K562 (cell line): ENCODE results near the gene GBF1.

ENCODE experiments used
- EZH2 ChIP-seq: IDR thresholded peaks from 2 replicates; pipeline ENCODE4 v1.6.1; 2012; ENCODE audit warnings: low read depth, mild to moderate bottlenecking, inconsistent platforms, low read length, borderline replicate concordance
- POLR2A ChIP-seq: fragments of 450-650 bp; conservative IDR thresholded peaks from 2 replicates; pipeline ENCODE4 v1.6.1; 2016
- SP2 ChIP-seq: IDR thresholded peaks from 2 replicates; pipeline ENCODE4 v1.6.1; 2011; ENCODE audit warnings: mild to moderate bottlenecking, low read depth, low read length, moderate library complexity; ENCODE audit not compliant: poor library complexity, severe bottlenecking; ENCODE audit errors: extremely low read depth
- ZFP36 ChIP-seq: fragments of 150-350 bp; IDR thresholded peaks from 2 replicates; pipeline ENCODE4 v1.6.1; 2018; ENCODE audit warnings: low read length, low read depth; ENCODE audit not compliant: partially characterized antibody
- ZNF143 ChIP-seq: sonication (generic); formaldehyde crosslinking; IDR thresholded peaks from 2 replicates; pipeline ENCODE4 v1.9.0; 2022; ENCODE audit warnings: mild to moderate bottlenecking, missing genetic modification reagents
- TF ChIP-seq, protein P1 (sequence below): fragments of 200-600 bp; sonication (generic); IDR thresholded peaks from one replicate; pipeline ENCODE4 v1.6.1; 2012; ENCODE audit warnings: mild to moderate bottlenecking, low read depth, low read length, inconsistent platforms
- TF ChIP-seq, protein P2 (sequence below), 2 experiments: fragments of 450-650 bp in 1 of 2; sonication (generic) in 1 of 2; formaldehyde crosslinking in 1 of 2; IDR thresholded peaks in 1 of 2; conservative IDR thresholded peaks in 1 of 2; 2 replicates each; pipeline versions ENCODE4 v1.6.1 to v1.8.1; 2016 to 2023; ENCODE audit warnings: mild to moderate bottlenecking in 2 of 2, moderate library complexity in 2 of 2, inconsistent platforms in 1 of 2, missing genetic modification reagents in 1 of 2
- TF ChIP-seq, protein P3 (sequence below), 3 experiments: IDR thresholded peaks in 2 of 3; conservative IDR thresholded peaks in 1 of 3; 2 replicates each; pipeline ENCODE4 v1.5.1; 2011 to 2012; ENCODE audit warnings: low read length in 3 of 3, mild to moderate bottlenecking in 3 of 3, control low read depth in 2 of 3, improper control_type of control experiment in 1 of 3, inconsistent platforms in 1 of 3, low read depth in 1 of 3, mixed read lengths in 1 of 3, moderate library complexity in 1 of 3; ENCODE audit not compliant: insufficient read depth in 2 of 3

GRCh38 chr10:102299873-102300272, 54.5 kb downstream of the GBF1 start:
- no peak for TF ChIP-seq EZH2
- TF ChIP-seq ZNF143 (CRISPR knock-in tag) = no peak
- TF ChIP-seq, protein P1, sequence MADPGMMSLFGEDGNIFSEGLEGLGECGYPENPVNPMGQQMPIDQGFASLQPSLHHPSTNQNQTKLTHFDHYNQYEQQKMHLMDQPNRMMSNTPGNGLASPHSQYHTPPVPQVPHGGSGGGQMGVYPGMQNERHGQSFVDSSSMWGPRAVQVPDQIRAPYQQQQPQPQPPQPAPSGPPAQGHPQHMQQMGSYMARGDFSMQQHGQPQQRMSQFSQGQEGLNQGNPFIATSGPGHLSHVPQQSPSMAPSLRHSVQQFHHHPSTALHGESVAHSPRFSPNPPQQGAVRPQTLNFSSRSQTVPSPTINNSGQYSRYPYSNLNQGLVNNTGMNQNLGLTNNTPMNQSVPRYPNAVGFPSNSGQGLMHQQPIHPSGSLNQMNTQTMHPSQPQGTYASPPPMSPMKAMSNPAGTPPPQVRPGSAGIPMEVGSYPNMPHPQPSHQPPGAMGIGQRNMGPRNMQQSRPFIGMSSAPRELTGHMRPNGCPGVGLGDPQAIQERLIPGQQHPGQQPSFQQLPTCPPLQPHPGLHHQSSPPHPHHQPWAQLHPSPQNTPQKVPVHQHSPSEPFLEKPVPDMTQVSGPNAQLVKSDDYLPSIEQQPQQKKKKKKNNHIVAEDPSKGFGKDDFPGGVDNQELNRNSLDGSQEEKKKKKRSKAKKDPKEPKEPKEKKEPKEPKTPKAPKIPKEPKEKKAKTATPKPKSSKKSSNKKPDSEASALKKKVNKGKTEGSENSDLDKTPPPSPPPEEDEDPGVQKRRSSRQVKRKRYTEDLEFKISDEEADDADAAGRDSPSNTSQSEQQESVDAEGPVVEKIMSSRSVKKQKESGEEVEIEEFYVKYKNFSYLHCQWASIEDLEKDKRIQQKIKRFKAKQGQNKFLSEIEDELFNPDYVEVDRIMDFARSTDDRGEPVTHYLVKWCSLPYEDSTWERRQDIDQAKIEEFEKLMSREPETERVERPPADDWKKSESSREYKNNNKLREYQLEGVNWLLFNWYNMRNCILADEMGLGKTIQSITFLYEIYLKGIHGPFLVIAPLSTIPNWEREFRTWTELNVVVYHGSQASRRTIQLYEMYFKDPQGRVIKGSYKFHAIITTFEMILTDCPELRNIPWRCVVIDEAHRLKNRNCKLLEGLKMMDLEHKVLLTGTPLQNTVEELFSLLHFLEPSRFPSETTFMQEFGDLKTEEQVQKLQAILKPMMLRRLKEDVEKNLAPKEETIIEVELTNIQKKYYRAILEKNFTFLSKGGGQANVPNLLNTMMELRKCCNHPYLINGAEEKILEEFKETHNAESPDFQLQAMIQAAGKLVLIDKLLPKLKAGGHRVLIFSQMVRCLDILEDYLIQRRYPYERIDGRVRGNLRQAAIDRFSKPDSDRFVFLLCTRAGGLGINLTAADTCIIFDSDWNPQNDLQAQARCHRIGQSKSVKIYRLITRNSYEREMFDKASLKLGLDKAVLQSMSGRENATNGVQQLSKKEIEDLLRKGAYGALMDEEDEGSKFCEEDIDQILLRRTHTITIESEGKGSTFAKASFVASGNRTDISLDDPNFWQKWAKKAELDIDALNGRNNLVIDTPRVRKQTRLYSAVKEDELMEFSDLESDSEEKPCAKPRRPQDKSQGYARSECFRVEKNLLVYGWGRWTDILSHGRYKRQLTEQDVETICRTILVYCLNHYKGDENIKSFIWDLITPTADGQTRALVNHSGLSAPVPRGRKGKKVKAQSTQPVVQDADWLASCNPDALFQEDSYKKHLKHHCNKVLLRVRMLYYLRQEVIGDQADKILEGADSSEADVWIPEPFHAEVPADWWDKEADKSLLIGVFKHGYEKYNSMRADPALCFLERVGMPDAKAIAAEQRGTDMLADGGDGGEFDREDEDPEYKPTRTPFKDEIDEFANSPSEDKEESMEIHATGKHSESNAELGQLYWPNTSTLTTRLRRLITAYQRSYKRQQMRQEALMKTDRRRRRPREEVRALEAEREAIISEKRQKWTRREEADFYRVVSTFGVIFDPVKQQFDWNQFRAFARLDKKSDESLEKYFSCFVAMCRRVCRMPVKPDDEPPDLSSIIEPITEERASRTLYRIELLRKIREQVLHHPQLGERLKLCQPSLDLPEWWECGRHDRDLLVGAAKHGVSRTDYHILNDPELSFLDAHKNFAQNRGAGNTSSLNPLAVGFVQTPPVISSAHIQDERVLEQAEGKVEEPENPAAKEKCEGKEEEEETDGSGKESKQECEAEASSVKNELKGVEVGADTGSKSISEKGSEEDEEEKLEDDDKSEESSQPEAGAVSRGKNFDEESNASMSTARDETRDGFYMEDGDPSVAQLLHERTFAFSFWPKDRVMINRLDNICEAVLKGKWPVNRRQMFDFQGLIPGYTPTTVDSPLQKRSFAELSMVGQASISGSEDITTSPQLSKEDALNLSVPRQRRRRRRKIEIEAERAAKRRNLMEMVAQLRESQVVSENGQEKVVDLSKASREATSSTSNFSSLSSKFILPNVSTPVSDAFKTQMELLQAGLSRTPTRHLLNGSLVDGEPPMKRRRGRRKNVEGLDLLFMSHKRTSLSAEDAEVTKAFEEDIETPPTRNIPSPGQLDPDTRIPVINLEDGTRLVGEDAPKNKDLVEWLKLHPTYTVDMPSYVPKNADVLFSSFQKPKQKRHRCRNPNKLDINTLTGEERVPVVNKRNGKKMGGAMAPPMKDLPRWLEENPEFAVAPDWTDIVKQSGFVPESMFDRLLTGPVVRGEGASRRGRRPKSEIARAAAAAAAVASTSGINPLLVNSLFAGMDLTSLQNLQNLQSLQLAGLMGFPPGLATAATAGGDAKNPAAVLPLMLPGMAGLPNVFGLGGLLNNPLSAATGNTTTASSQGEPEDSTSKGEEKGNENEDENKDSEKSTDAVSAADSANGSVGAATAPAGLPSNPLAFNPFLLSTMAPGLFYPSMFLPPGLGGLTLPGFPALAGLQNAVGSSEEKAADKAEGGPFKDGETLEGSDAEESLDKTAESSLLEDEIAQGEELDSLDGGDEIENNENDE = no peak
- TF ChIP-seq POLR2A = no peak
- TF ChIP-seq ZFP36 = no peak
- no peak for TF ChIP-seq SP2
- TF ChIP-seq, protein P2, sequence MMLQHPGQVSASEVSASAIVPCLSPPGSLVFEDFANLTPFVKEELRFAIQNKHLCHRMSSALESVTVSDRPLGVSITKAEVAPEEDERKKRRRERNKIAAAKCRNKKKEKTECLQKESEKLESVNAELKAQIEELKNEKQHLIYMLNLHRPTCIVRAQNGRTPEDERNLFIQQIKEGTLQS (IDR thresholded peaks at IDR 0.05) = no peak
- TF ChIP-seq, protein P2 (CRISPR knock-in tag; conservative IDR thresholded peaks at IDR 0.05) = no peak
- TF ChIP-seq, protein P3, sequence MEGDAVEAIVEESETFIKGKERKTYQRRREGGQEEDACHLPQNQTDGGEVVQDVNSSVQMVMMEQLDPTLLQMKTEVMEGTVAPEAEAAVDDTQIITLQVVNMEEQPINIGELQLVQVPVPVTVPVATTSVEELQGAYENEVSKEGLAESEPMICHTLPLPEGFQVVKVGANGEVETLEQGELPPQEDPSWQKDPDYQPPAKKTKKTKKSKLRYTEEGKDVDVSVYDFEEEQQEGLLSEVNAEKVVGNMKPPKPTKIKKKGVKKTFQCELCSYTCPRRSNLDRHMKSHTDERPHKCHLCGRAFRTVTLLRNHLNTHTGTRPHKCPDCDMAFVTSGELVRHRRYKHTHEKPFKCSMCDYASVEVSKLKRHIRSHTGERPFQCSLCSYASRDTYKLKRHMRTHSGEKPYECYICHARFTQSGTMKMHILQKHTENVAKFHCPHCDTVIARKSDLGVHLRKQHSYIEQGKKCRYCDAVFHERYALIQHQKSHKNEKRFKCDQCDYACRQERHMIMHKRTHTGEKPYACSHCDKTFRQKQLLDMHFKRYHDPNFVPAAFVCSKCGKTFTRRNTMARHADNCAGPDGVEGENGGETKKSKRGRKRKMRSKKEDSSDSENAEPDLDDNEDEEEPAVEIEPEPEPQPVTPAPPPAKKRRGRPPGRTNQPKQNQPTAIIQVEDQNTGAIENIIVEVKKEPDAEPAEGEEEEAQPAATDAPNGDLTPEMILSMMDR (IDR thresholded peaks at IDR 0.05 in 2 of 3, conservative IDR thresholded peaks at IDR 0.05 in 1 of 3; ENCODE audit: insufficient read depth in 2 of 3, low read depth in 1 of 3, low read length in 3 of 3) = no peak
